Measurements from ENCODE around the gene NUTM2F. TPM values are rescaled to one million over a fixed set of nuclear protein-coding genes. Genes with fewer than 3 reads are reported as not detected.
A peak's percentile ranks its signal among the peaks of the same experiment; 100 is the strongest.

The NUTM2F gene
- total and polyA plus RNA-seq, 9 of the 15 experiments (the other 6 are each of a cell fraction or from before 2014, with no cell fraction given): 0.04 TPM; not detected in 8

- no peak for TF ChIP-seq SMARCB1 (IDR thresholded peaks at IDR 0.05; ENCODE audit: insufficient read length, low read depth)
Measured at GRCh38 chr9:94303321-94303720, 25.1 kb downstream of the NUTM2F start (continued).

GRCh38 chr9:94302426-94302825, 26.0 kb downstream of the NUTM2F start:
- H3K4me3 ChIP-seq: no peak overlapping the region
- H3K9ac ChIP-seq (ENCODE audit: insufficient read depth in 1 of 2, low read depth in 2 of 2, low read length in 2 of 2): no peak overlapping the region
- ChIA-PET POLR2A (interaction anchor here (0.6 kb wide), 1 partner anchor 146 kb away, joined by 3 read pairs; no protein-coding TSS in a partner anchor), CTCF (ENCODE audit: low intra/inter-chr PET ratio) (no interaction called here)
- H4K20me1 ChIP-seq (replicated peaks; ENCODE audit: control insufficient read depth, insufficient read depth, low read length): no peaks in the 10 kb centered on the region
- in situ Hi-C loops (cut with MboI) (no loop called here), intact Hi-C loops (cut with micrococcal nuclease) (no loop called here)
- H3K27ac ChIP-seq (ENCODE audit: extremely low read depth, low read depth, low read length): no peak overlapping the region
- peaks cover 5% of the 10 kb centered on the region for H3K9me1 ChIP-seq (ENCODE audit: control insufficient read depth, insufficient read depth, low read length)
- DNase-seq (ENCODE audit: extremely low read depth in 1 of 4, low spot score in 3 of 4) (peak in 1 of 4 experiments; percentile 9), FAIRE-seq (no peak), ATAC-seq (no peak)
- BruUV-seq (replicated peaks): no TSS peak
- H3K4me1 ChIP-seq (replicated peaks in 1 of 2; ENCODE audit: control insufficient read depth in 2 of 2, insufficient read depth in 2 of 2, low read length in 2 of 2): peaks cover 24 to 47% of the 10 kb centered on the region in 2 experiments
- no peaks in the 10 kb centered on the region for H3K79me2 ChIP-seq (ENCODE audit: control insufficient read depth, insufficient read depth, low read length)
- H3K4me2 ChIP-seq (ENCODE audit: insufficient read depth, low read length): 0 out of 2 replicates have a peak overlapping the region, but pooled peaks have one; percentile 71
- H2AFZ ChIP-seq (ENCODE audit: low read depth, low read length): no peak overlapping the region
- no peaks in the 10 kb centered on the region for H3K27me3 ChIP-seq (ENCODE audit: control insufficient read depth in 2 of 2, insufficient read depth in 2 of 2, low read length in 2 of 2)
- H3K36me3 ChIP-seq (ENCODE audit: control insufficient read depth, insufficient read depth, low read length): no peaks in the 10 kb centered on the region
- WGBS (ENCODE audit: insufficient coverage, low coverage, missing lambda C conversion rate): 69% methylated on average over 4 of the region's 4 CpGs
- TF ChIP-seq NONO (IDR thresholded peaks at IDR 0.05; ENCODE audit: low read depth in 2 of 2, low read length in 1 of 2) (no peak), ZBTB7A (IDR thresholded peaks at IDR 0.05; ENCODE audit: borderline replicate concordance, control insufficient read depth, low read depth, low read length) (no peak), CREB1 (IDR thresholded peaks at IDR 0.05) (no peak), CREB1 (CRISPR knock-in tag; IDR thresholded peaks at IDR 0.05) (no peak), ZNF12 (CRISPR knock-in tag; IDR thresholded peaks at IDR 0.05) (no peak), ZNF668 (CRISPR knock-in tag; IDR thresholded peaks at IDR 0.05) (no peak), ZNF263 (CRISPR knock-in tag; IDR thresholded peaks at IDR 0.05; ENCODE audit: borderline replicate concordance) (no peak)
- H3K9me3 ChIP-seq (replicated peaks; ENCODE audit: control insufficient read depth, insufficient read depth, low read depth, low read length): no peaks in the 10 kb centered on the region
